Measurements from ENCODE around the gene SEMA3A.
"Not testable (repeated sequence)": the region's sequence is repeated elsewhere in the genome, so short reads cannot be mapped to it uniquely, and the experiment has no call there.

Gene SEMA3A

DNA sequence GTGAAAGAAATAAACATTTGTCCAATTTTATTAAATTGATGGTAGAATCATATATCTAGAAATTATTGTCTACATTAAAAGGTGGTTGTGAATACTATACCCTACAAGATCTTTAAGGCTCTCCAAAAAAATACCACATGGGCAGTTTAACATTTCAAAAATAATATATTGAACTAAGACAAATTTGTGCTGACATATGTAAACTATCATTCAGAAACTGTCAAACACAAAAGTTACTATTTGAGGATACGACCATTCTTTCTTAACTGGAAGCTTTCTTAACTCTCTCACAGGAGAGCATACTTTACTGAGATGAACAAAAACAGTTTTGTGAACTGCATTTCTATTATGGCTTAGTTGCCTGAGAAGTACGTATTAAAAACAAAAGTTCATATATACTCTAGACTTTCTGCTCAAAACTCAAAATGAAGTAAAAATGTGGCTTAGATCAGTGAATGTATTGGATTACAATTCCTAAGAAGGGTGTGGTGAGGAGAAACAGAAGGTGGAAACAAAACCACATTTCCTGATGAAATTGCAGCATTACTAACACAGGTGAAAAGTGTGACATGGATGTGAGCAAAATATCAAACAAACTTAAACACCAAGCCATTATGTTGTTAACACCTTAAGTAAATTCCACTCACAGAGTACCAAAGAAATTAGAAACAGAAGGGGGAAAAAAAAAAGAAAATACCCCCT, 138.5 kb downstream of the SEMA3A start:
- no peaks in the 10 kb centered on the region for H3K4me1 ChIP-seq (ENCODE audit: control insufficient read depth, insufficient read depth, low read length)
- H3K27me3 ChIP-seq (ENCODE audit: control insufficient read depth, insufficient read depth, low read length), result no peaks in the 10 kb centered on the region
- no peak overlapping the region for H3K9ac ChIP-seq (ENCODE audit: low read depth, low read length)
- no peaks in the 10 kb centered on the region for H3K9me3 ChIP-seq (ENCODE audit: control insufficient read depth, insufficient read depth, low read length)
- H3K4me3 ChIP-seq (ENCODE audit: low read depth, low read length), result peak overlapping the region; percentile 8
- no peaks in the 10 kb centered on the region for H3K36me3 ChIP-seq (ENCODE audit: control insufficient read depth, insufficient read depth, low read length)

DNA sequence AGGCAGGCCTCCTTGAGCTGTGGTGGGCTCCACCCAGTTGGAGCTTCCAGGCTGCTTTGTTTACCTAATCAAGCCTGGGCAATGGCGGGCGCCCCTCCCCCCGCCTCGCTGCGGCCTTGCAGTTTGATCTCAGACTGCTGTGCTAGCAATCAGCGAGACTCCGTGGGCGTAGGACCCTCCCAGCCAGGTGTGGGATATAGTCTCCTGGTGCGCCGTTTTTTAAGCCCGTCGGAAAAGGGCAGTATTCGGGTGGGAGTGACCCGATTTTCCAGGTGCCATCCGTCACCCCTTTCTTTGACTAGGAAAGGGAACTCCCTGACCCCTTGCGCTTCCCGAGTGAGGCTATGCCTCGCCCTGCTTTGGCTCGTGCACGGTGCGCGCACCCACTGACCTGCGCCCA, 139.4 kb downstream of the SEMA3A start:
- not testable (repeated sequence) for H3K4me1 ChIP-seq (ENCODE audit: control insufficient read depth, insufficient read depth, low read length)

DNA sequence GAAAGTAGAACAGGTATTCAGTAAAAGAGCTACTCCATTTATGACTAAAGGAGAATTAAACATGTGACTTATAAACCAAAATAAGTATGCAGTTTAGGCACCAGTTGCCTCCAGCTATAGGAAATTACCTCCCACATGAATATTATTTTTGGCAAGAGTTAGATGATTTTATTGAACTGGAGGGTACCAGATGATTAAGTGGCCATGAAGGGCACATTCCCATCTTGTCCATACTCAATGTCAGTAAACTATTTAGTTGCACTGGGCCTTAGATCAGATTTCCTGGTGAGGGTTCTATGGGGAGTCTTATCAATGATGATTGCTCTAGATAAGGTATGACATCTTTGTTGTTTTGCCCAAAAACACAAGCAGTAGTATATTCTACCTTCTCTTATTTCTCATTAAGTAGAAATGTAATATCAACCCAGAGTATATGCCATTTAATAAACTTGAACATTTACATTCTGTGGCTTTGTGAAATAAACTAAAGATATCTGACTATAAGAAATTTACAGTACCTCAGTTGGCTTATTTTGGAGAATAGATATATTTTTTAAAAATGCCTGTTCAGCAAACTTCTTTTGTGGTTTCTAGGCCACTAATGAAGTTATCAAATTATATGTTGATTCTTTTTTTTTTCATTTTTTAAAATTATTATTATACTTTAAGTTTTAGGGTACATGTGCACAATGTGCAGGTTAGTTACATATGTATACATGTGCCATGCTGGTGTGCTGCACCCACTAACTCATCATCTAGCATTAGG, 145.3 kb downstream of the SEMA3A start:
- Histone ChIP-seq H3K27me3 (ENCODE audit: control insufficient read depth, insufficient read depth, low read length) (no peaks in the 10 kb centered on the region), H3K9me3 (ENCODE audit: control insufficient read depth, insufficient read depth, low read length) (no peaks in the 10 kb centered on the region), H3K4me3 (ENCODE audit: low read depth, low read length) (no peak overlapping the region), H3K4me1 (ENCODE audit: control insufficient read depth, insufficient read depth, low read length) (no peaks in the 10 kb centered on the region), H3K9ac (ENCODE audit: low read depth, low read length) (no peak overlapping the region), H3K36me3 (ENCODE audit: control insufficient read depth, insufficient read depth, low read length) (no peaks in the 10 kb centered on the region)

More for the DNA sequence above, 139.4 kb downstream of the SEMA3A start:
- not testable (repeated sequence) for H3K9ac ChIP-seq (ENCODE audit: low read depth, low read length); H3K9me3 ChIP-seq (ENCODE audit: control insufficient read depth, insufficient read depth, low read length); H3K36me3 ChIP-seq (ENCODE audit: control insufficient read depth, insufficient read depth, low read length); H3K27me3 ChIP-seq (ENCODE audit: control insufficient read depth, insufficient read depth, low read length)
- H3K4me3 ChIP-seq (ENCODE audit: low read depth, low read length), result peak overlapping the region; percentile 8

DNA sequence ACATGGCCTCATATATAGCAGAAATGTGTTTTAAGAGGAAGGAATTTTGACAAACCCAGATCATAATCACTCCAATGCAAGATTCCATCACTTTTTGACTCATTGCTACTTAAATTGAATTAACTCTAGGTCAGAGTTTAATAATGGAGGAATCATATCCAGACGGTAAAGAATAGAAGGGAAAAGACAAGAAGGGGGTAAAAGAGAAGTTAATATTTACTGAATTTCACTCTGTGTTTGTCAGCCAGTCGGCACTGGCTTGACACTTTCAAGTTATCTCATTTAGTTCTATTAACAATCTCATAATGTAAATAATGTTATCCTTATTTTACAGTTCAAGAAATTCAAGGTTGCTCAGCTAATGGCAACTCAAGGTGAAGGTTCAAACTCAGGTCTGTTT, 147.5 kb downstream of the SEMA3A start:
- Histone ChIP-seq H3K9me3 (ENCODE audit: control insufficient read depth, insufficient read depth, low read length) (no peaks in the 10 kb centered on the region), H3K4me3 (ENCODE audit: low read depth, low read length) (no peak overlapping the region), H3K9ac (ENCODE audit: low read depth, low read length) (no peak overlapping the region), H3K36me3 (ENCODE audit: control insufficient read depth, insufficient read depth, low read length) (no peaks in the 10 kb centered on the region), H3K4me1 (ENCODE audit: control insufficient read depth, insufficient read depth, low read length) (peaks cover 3% of the 10 kb centered on the region), H3K27me3 (ENCODE audit: control insufficient read depth, insufficient read depth, low read length) (no peaks in the 10 kb centered on the region)

DNA sequence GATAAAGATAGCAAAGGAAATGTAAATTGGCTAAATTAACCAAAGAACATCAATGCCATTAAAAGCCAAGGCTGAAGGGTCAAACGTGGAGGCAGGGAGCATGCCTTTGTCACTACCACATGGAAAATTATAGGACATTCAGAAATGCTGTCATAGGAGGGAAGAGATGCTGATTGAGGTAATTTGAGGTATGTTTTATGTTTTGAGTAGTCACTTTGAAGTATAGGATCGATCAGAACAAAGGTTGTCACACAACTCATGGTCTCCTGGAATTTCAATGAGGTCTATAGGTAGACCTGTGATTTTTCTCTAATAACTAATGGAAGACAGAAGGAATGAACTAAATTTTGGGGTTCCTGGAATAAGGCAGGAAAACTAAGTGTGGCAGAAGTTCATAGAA, 149.8 kb downstream of the SEMA3A start:
- no peaks in the 10 kb centered on the region for H3K27me3 ChIP-seq (ENCODE audit: control insufficient read depth, insufficient read depth, low read length)
- H3K36me3 ChIP-seq (ENCODE audit: control insufficient read depth, insufficient read depth, low read length), result no peaks in the 10 kb centered on the region
- H3K4me3 ChIP-seq (ENCODE audit: low read depth, low read length), result no peak overlapping the region
- H3K9me3 ChIP-seq (ENCODE audit: control insufficient read depth, insufficient read depth, low read length), result no peaks in the 10 kb centered on the region
- H3K9ac ChIP-seq (ENCODE audit: low read depth, low read length), result no peak overlapping the region
- peaks cover 4% of the 10 kb centered on the region for H3K4me1 ChIP-seq (ENCODE audit: control insufficient read depth, insufficient read depth, low read length)

DNA sequence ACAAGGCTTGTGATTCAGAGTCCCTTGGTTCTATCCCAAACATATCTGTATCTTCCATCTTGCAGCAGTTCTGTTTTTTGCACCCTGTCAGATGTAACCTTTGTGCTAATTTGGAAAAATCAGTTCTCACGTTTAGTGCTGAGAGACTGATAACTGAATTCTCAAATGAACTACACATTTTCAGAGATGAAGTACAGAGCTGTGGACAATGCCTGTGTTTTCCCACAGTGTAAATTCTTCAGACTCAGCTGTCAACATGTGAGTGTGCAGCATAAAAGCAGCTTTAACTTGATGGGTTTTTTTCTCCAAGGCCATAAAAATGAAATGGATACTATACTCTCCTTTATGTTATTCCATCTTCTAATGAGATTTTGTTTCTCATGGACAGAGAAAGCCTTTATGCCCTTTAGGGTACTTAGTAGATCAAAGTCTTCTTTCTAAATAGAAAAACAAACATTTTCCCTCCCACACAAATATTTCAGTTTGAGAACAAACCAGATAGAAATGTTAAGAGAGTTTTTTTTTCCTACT, 150.9 kb downstream of the SEMA3A start:
- peaks cover 4% of the 10 kb centered on the region for H3K4me1 ChIP-seq (ENCODE audit: control insufficient read depth, insufficient read depth, low read length)
- no peak overlapping the region for H3K4me3 ChIP-seq (ENCODE audit: low read depth, low read length)
- no peaks in the 10 kb centered on the region for H3K36me3 ChIP-seq (ENCODE audit: control insufficient read depth, insufficient read depth, low read length)
- H3K9ac ChIP-seq (ENCODE audit: low read depth, low read length), result no peak overlapping the region
- H3K9me3 ChIP-seq (ENCODE audit: control insufficient read depth, insufficient read depth, low read length), result no peaks in the 10 kb centered on the region
- no peaks in the 10 kb centered on the region for H3K27me3 ChIP-seq (ENCODE audit: control insufficient read depth, insufficient read depth, low read length)

DNA sequence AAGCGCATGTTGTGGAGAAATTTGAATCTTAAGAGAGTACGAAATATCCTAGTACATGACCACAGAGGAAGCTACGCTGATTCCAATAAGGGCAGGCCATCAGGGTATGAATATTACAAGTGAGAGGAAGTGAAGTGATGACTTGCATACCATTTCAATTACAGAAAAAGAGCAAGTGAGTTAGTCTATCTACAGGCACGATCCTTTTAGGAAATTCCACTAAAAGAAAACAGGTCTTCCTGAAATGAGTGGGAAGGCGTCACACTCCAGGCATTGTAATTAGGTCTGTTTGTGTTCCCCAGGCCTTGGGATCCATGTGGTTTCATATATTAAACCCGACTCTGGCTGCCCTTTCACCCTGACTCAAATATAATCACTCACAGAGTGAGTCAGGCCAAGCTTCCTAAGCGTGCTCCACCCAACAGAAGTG, 152.5 kb downstream of the SEMA3A start:
- H3K27me3 ChIP-seq (ENCODE audit: control insufficient read depth, insufficient read depth, low read length), result no peaks in the 10 kb centered on the region
- H3K4me1 ChIP-seq (ENCODE audit: control insufficient read depth, insufficient read depth, low read length), result peaks cover 4% of the 10 kb centered on the region
- H3K9ac ChIP-seq (ENCODE audit: low read depth, low read length), result no peak overlapping the region
- no peaks in the 10 kb centered on the region for H3K9me3 ChIP-seq (ENCODE audit: control insufficient read depth, insufficient read depth, low read length)
- H3K4me3 ChIP-seq (ENCODE audit: low read depth, low read length), result no peak overlapping the region
- no peaks in the 10 kb centered on the region for H3K36me3 ChIP-seq (ENCODE audit: control insufficient read depth, insufficient read depth, low read length)

DNA sequence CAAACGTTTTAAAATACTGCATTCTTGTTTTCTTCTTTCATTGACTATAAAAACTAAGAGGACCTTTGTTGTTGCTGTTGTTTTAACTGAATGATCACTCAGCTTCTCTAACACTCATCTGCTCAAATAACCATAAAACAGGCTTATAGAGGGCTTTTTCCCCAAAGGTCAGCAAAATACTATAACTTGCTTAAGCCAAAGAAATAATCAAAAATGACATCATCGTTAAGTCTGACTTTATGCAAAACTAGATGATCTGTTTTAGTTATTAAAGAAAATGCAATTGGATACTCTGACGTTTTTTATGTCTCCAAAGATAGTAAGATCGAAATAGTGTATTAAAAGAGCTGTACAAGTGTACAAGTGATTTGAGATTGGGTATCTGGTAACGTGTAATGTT, 152.9 kb downstream of the SEMA3A start:
- Histone ChIP-seq H3K4me3 (ENCODE audit: low read depth, low read length) (no peak overlapping the region), H3K9me3 (ENCODE audit: control insufficient read depth, insufficient read depth, low read length) (no peaks in the 10 kb centered on the region), H3K27me3 (ENCODE audit: control insufficient read depth, insufficient read depth, low read length) (no peaks in the 10 kb centered on the region), H3K9ac (ENCODE audit: low read depth, low read length) (no peak overlapping the region), H3K4me1 (ENCODE audit: control insufficient read depth, insufficient read depth, low read length) (peaks cover 4% of the 10 kb centered on the region), H3K36me3 (ENCODE audit: control insufficient read depth, insufficient read depth, low read length) (no peaks in the 10 kb centered on the region)

DNA sequence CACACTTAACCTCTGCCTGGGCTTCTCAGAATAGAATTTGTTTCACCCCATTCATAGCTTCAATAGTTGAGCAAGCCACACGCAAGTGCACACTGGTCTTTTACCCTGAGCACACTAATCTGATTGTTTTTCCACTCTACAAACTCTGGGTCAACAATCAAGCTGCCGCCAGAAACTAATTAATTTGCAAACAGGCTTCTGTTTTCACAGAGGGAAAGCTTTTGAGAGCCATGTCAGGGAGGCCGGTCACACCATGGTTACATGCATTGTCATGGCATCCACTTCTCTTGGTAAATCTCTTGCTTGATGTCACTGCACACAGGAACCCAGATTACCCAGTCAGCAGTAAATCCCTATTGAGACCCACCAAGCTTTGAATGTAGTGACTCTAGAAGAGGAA, 154.2 kb downstream of the SEMA3A start:
- no peak overlapping the region for H3K9ac ChIP-seq (ENCODE audit: low read depth, low read length)
- no peak overlapping the region for H3K4me3 ChIP-seq (ENCODE audit: low read depth, low read length)
- no peaks in the 10 kb centered on the region for H3K9me3 ChIP-seq (ENCODE audit: control insufficient read depth, insufficient read depth, low read length)
- H3K36me3 ChIP-seq (ENCODE audit: control insufficient read depth, insufficient read depth, low read length), result no peaks in the 10 kb centered on the region
- H3K27me3 ChIP-seq (ENCODE audit: control insufficient read depth, insufficient read depth, low read length), result no peaks in the 10 kb centered on the region
- H3K4me1 ChIP-seq (ENCODE audit: control insufficient read depth, insufficient read depth, low read length), result peaks cover 4% of the 10 kb centered on the region

DNA sequence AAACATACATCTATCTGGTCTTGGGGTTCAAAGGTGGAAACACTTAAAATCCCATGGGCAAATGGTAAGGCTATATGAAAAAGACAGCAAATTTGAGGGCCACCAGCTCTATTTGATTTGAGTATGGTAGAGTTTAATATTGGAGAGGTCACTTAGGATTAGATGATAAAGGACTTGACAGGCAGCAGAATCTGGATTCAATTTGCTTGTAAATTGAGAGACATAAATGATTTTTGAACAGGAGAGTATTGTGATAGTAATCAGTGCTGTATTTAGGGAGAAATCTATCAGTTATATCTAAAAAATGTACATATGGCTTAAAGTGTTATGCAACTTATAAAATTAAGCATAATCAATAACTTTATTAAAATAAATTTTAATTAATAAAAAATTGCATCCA, 155.2 kb downstream of the SEMA3A start:
- H3K9me3 ChIP-seq (ENCODE audit: control insufficient read depth, insufficient read depth, low read length), result no peaks in the 10 kb centered on the region
- H3K9ac ChIP-seq (ENCODE audit: low read depth, low read length), result no peak overlapping the region
- peaks cover 4% of the 10 kb centered on the region for H3K4me1 ChIP-seq (ENCODE audit: control insufficient read depth, insufficient read depth, low read length)
- H3K4me3 ChIP-seq (ENCODE audit: low read depth, low read length), result no peak overlapping the region
- no peaks in the 10 kb centered on the region for H3K36me3 ChIP-seq (ENCODE audit: control insufficient read depth, insufficient read depth, low read length)
- H3K27me3 ChIP-seq (ENCODE audit: control insufficient read depth, insufficient read depth, low read length), result no peaks in the 10 kb centered on the region

DNA sequence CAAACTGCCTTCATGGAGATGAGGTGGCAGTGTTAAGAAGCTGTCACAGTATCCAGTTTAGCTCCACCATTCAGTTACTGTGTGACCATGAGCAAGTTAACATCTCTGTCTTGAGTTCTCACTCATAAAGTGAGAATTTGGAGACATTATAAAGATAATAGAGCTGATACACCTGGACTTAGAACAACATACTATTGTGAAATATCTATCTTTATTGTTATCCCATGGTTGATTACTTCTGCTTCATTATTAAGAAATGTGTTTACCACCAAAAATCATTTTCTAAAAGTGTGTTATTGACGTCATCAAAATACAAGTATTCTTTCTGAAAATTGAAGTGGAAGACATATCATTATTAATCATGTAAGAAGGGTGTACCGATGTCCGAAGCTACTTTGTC, 166.9 kb downstream of the SEMA3A start:
- no peaks in the 10 kb centered on the region for H3K9me3 ChIP-seq (ENCODE audit: control insufficient read depth, insufficient read depth, low read length)
- no peaks in the 10 kb centered on the region for H3K4me1 ChIP-seq (ENCODE audit: control insufficient read depth, insufficient read depth, low read length)
- H3K9ac ChIP-seq (ENCODE audit: low read depth, low read length), result no peak overlapping the region
- no peaks in the 10 kb centered on the region for H3K36me3 ChIP-seq (ENCODE audit: control insufficient read depth, insufficient read depth, low read length)
- H3K4me3 ChIP-seq (ENCODE audit: low read depth, low read length), result no peak overlapping the region
- no peaks in the 10 kb centered on the region for H3K27me3 ChIP-seq (ENCODE audit: control insufficient read depth, insufficient read depth, low read length)

DNA sequence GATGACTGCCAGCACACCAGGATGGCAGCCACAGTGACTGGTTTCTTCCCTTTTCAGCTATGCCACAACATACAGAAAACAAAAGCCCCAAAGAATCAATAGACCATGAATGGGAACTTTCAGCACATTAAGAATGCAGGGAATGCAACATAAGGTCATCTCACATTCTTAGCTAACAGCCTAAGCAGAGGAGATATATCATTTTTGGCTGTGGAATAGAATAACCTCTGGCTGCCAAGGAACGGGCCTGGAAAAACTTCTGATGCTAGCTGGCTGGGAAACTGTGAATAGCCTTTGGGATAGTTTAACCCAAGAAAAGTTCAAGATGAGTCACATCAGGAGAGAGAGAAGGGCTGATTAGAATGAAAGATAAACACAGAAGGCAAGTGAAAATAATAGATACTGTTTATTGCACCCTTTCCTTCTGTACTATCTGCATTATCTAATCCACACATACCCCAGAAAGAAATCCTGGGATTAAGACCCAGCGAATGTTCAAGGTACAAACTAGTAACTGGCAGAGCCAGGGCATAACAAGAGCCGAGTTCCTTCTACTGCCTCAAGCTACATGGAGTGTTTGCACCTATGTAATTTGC, 169.2 kb downstream of the SEMA3A start:
- no peaks in the 10 kb centered on the region for H3K27me3 ChIP-seq (ENCODE audit: control insufficient read depth, insufficient read depth, low read length)
- H3K9ac ChIP-seq (ENCODE audit: low read depth, low read length), result no peak overlapping the region

More for the DNA sequence above, 169.2 kb downstream of the SEMA3A start:
- Histone ChIP-seq H3K4me3 (ENCODE audit: low read depth, low read length) (no peak overlapping the region), H3K9me3 (ENCODE audit: control insufficient read depth, insufficient read depth, low read length) (no peaks in the 10 kb centered on the region), H3K4me1 (ENCODE audit: control insufficient read depth, insufficient read depth, low read length) (no peaks in the 10 kb centered on the region), H3K36me3 (ENCODE audit: control insufficient read depth, insufficient read depth, low read length) (no peaks in the 10 kb centered on the region)
